HG03175 (cell line): ENCODE data around the gene OR7G2.
A peak's percentile ranks its signal among the peaks of the same experiment; 100 is the strongest.

Experiments
- ATAC-seq: cut with Tn5 transposase; IDR thresholded peaks from one replicate; pipeline ENCODE4 v1.9.1; 2021; ENCODE audit warnings: mild to moderate bottlenecking, moderate library complexity; ENCODE audit not compliant: unreplicated experiment

The OR7G2 gene

DNA sequence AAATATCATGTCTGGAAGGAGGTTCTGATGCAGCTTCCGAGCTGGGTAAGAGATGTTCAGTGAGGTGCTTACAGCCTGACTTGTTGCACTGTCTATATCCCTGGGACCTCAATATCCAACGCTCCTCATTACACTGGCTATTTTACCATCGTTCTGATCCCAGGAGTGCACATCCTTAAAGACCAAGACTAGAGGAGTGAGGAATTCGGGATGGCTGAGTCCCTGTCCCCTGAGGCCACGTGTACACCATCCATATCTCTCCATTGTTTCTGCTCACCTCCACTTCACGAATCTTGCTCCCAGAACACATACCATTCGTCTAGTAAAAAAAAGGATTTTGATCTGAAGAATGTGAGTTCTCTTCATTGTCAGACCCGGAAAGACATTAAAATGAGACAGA, at the start of gene OR7G2:
Gene OR7G2 (minus strand): TSS at position 101 of the 400 bp plus-strand sequence. CDS start 4,232 bp downstream, outside the sequence.
- no peak for ATAC-seq

DNA sequence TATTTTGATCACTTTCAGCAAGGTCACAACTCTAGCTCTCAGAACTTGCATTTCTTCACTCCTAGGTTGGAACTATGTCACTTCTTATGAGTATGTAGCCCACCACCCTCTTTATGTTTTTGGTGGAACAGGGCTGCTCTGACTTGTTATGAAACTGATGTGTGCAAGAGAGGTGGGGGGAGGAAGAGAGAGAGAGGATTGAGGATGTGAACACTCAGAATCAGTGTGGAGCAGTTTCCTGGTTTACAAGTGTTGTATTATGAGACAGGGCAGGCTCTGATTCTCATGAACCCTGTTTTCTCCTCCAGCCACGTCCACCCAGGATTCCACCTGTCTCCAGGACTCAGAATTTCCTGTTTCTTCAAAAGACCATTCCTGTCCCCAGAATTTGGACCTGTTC, 49.0 kb upstream of the OR7G2 start:
- ATAC-seq = no peak

DNA sequence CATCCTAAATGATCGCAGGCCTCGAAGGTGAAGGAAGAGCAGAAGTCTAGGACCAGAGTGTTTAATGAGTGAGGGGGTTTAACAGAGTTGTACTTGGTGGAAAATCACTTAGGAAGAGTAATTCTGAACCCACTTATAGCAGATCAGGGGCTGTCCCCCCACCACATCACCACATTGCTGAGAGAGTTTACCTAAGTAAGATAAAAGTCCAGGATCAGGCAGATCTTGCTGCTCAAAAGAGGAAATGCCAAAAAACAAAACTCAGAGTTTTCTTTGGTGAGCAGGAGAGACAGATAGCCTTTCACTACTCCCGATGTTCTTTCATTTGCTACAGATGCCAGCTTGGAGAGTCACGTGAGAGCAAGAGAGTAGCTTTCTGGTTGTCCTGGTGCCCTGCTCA, 48.3 kb upstream of the OR7G2 start:
- no peak for ATAC-seq

DNA sequence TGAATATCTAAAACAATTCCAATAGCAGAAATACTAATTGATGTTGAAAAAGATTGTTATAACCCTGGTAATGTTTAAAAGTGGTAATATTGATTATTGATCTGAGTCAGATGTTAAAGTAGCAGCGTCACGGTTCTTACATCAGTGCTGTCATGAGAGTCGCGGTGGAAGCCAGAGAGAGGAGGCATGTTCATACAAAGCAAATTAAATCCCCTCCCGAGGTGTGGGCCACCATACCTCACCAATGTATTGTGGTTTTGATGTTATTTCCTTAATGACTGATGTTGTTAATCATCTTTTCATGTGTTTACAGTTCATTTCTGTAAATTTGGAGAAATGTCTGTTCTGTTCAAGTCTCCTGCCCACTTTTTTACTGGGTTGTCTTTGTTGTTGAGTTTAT, 44.1 kb upstream of the OR7G2 start:
- ATAC-seq = no peak

DNA sequence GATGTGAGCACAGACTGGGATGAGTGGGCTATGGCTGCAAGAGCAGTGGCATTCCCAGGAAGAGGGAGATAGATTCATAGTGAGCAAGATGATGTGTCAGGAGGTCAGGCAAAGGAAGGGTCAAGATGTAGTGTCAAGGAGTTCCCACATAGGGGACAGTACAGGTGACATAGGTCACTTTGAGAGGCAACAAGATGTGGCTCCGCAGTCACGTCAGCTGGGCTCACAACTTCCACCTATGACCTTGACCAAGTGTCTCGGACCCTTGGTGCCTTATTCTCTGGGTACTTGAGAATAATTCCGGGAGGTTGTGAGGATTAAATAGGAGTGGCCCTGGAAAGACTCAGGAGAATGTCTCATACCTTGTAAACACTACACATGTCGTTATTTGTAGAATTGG, 43.4 kb upstream of the OR7G2 start:
- ATAC-seq = no peak

DNA sequence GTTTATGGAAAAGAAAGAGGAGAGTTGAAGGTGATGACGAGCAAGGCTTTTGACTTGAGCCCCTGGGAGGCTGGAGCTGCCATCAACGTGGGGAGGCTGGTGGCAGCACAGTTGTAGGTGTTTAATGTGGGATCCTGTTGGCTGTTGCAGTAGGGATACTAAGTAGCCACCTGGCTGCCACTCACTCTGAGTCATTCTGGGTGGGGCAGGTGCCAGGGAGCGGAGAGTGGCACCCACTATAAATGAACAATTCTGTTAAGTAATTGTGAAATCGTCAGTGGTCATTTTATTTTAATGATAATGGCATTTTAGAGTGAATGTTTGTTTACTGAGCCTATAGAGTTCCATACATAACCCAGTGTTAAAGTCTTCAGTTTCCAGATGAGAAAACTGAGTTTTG, 42.7 kb upstream of the OR7G2 start:
- no peak for ATAC-seq

DNA sequence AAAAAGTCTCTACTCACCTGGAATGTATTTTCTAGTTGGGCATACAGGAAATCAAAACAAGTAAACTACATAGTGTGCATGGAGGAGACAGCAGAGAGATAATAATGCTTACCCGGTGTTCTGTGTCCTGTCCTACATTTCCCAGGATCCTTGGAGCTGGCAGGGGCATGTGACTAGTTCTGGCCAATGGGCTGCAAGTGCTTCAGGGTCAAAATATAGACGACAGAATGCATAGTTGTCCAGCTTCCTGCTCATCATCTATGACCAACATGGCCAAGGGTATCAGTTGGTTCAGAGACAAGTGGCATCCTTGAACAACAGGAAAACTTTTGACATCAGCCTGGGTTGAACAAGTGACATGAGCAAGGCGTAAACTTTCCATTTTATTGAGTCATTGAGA, 41.4 kb upstream of the OR7G2 start:
- no peak for ATAC-seq

DNA sequence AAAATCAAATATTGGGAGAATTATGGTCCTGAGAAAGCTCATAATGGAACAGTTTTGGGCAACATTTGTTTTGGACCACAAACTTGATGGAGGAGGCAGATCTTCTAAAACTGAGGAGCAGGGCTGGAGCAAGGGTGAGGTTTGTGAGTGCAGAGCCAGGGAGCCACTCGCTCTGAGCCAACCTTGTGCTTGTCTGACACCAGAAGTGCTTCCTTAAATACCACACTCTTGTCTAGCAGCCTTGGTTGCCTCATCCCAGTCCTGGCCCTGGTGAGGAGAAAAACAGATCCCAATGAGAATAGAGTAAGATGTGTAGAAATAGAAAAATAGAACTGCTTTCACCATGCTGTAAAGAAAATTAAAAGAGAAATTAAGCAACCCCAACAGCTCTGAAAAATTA, 39.6 kb upstream of the OR7G2 start:
- ATAC-seq = no peak

DNA sequence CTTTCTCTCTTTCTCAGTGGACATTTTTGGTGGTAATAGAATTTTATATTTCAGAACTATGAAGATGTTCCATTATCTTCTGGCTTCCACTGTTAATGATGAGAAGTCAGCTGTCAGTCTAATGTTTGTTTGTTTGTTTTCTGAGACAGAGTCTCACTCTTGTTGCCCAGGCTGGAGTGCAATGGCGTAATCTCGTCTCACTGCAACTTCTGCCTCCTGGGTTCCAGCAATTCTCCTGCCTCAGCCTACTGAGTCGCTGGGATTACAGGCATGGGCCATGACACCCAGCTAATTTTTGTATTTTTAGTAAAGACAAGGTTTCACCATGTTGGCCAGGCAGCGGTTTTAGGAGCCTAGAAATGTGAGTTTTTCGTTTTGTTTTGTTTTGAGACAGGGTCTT, 37.6 kb upstream of the OR7G2 start:
- ATAC-seq = no peak

DNA sequence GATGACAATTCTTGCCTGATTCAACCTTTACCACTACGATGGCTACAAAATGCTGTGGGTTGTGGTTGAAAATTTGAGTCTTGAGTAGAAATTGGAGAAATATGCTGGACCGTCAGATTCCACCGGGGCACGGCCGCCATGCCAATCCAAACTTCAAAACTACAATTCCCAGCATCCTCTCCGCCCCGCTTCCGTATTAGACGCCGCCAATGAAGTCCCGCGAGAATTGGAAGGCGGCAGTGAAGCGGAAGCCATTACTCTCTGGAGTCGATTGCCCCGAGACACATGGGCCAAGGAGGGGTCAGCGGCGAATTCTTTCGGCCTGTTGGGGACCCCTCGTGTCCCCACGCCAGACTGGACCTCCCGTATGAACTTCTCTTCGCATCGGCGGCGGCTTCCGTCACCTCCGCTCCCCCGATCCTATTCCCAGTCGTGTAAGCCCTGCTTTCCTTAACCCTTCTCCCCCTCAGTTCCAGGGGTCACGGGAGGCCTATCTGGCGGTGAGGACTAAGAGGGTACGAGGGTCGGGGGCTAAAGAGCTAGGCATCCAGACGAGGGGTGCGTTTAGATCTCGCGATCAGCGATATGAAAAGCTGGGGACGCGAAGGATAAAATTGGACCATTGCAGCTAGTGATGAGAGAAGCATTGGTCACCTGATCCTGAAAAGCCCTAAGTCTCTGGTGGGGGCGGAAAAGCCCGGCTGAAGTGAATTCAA, 33.0 kb upstream of the OR7G2 start, which contains the start of gene ZNF317:
Gene ZNF317 (plus strand): TSS at position 239 of the 716 bp plus-strand sequence. CDS start 15,620 bp downstream, outside the sequence.
- peak; percentile 94 for ATAC-seq

DNA sequence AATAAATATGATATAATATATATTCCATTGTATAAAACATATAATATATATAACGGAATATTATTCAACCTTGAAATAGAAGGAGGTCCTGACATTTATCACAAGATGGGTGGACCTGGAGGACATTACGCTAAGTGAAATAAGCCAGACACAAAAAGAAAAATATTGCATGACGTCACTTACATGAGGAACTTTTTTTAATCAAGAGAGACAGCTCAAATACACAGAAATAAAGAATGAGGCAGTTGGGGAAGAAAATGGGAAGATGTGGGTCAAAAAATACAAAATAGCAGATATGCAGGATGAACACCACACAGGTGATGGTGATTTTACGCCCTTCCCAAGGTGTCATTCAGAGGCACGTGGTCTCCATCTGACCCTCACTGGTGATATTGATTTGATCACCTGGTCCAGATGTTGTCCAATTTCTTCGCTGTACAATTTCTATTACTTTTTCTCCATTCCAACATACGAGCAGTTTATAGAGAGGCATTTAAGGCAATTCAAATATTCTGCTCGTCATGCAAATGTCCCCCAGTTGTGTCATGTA, 32.4 kb upstream of the OR7G2 start:
- ATAC-seq = no peak

DNA sequence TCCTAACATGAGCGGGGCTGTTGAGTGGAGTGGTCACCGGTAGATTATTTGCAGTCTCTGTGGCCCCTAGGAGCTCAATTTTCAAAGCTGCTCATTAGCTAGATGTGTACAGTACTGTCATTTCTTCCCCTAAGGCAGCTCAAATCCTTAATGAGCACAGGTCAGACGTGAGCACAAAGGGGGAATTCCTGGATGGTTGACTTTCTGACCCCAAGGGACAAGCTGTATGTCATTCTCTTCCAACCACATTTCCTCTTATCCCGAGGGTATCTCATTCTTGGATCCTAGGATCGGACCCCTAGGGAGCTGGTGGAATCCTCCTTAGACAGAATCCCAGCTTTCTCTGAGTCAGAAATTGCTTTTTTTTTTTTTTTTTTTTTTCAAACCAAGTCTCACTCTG, 25.1 kb upstream of the OR7G2 start:
- ATAC-seq = no peak

DNA sequence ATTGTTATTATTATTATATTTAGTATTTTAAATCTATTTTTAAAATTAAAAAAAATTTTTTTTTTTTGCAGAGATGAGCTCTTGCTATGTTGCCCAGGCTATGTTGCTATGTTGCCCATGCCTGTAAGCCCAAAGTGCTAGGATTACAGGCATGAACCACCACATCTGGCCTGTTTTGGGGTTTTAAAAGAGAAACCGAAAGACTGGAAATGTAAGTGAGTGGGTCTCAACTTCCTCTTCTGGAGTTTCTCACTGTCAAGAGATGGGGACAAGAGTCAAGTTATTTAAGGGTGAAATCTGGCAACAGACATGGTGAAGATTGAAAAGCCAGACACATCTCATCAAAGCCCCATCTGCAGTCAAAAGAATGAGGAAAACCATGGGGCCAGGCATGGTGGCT, 23.7 kb upstream of the OR7G2 start:
- ATAC-seq = no peak

DNA sequence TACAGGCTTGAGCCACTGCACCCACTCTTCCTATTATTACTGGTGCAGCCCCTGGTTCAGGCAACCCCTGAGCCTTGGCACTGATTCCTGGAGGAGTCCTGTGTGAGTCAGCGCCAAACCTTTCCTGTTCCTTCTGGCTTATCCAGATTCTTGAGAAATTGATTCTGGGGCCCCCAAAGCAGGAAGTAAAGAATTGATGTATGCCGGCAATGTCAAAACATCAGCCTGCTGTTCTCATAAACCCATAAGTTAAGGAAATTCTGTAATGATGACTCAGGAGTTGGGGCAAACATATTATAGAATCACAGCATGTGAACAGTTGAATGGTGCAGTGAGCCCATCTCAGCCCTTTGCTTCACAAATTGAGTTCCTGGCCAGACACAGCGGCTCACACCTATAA, 20.9 kb upstream of the OR7G2 start:
- ATAC-seq = no peak

DNA sequence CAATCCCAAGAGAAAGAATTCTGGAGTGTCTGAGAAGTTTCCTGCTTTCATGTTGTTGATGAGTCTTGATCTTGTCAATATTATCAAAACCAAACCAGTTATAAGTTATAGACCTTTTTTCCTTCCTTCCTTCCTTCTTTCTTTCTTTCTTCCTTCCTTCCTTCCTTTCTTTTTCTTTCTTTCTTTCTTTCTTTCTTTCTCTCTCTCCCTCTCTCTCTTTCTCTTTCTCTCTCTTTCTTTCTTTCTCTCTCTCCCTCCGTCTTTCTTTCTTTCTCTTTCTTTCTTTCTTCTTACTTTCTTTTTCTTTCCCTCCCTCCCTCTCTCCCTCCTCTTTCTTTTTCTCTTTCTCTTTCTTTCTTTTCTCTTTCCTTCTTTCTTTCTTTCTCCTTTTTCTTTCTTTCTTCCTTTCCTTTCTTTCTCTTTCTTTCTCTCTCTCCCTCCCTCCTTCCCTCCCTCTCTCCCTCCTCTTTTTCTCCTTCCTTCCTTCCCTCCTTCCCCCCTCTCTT, 19.7 kb upstream of the OR7G2 start, which contains the start of gene OR7G3:
Gene OR7G3 (minus strand): TSS at position 51 of the 506 bp plus-strand sequence. CDS start 0 bp downstream, at position 51.
- ATAC-seq = no peak

DNA sequence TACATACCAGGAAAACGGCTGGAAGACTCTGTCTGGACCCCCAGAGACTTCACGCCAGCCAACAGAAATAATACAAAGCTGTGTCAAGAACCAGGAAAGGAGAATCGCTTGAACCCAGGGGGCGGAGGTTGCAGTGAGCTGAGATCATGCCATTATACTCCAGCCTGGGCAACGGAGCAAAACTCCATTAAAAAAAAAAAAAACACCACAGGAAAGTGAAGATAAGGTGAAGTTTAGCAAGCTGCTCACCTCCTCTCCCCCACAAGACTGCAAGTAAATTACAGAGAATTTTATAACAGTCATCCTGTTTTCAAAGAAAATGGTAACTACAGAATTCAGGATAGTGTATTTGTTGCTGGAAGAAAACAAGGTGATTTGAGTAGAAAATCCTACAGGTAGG, 9.3 kb upstream of the OR7G2 start:
- no peak for ATAC-seq

DNA sequence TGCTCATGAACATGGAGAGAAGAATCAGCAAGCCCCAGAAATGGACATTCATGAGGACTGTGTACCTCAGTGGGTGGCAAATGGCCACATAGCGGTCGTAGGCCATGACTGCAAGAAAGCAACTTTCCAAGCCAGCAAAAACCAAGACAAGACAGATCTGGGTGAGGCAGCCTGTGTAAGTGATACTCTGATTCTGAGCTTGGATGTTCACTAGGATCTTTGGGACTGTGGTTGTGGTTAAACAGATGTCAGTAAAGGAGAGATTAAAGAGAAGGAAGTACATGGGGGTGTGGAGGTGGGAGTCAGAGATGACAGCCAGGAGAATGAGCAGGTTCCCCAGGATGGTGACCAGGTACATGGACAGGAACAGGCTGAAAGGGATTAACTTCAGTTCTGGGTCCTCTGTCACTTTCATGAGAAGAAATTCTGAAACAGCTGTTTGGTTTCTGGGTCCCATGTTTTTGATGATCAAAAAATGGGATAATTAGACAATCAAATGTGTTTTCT, 8.1 kb upstream of the OR7G2 start, which contains the start of gene OR7G1:
Gene OR7G1 (minus strand): TSS at position 457 of the 507 bp plus-strand sequence. CDS start 0 bp downstream, at position 457.
- ATAC-seq = no peak

DNA sequence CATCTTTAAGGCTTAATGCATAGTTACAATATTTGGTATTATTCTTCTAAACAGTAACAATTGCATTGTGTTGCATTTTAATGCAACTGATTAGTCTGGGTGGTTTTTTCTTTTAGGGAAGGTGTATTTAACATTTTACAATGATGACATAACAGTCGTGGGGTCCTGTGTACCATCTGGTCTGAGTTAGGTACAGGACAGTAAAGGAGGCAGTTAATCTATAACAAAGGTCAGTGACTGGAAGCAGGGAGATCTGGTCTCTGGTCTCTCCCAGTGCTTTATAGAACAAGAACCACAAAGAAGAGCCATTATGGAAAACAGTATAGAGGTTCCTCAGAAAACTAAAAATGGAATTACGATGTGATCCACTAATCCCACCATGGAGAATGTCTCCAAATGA, 2.7 kb upstream of the OR7G2 start:
- no peak for ATAC-seq

DNA sequence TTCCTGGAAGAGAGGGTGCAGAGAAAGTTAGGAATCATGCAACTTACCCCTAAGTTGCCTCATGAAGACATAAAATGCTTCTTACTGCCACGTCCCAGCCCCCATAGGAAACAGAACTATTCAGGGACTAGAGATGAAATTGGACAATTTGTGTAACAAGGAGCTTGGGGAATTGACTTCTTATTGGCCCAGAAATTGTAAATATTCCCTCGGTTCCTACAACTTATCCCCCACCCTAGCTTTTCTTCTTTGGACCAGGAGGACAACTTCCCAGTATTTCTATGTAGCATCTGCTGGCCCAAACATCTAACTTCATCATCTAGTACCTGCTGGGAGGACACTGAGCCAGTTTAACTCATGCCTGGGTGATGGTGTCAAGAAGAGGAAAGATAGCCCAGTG, 20.5 kb downstream of the OR7G2 start, which contains the start of gene OR1M1:
Gene OR1M1 (plus strand): TSS at position 301 of the 400 bp plus-strand sequence. CDS start 6,184 bp downstream, outside the sequence.
- ATAC-seq = no peak

DNA sequence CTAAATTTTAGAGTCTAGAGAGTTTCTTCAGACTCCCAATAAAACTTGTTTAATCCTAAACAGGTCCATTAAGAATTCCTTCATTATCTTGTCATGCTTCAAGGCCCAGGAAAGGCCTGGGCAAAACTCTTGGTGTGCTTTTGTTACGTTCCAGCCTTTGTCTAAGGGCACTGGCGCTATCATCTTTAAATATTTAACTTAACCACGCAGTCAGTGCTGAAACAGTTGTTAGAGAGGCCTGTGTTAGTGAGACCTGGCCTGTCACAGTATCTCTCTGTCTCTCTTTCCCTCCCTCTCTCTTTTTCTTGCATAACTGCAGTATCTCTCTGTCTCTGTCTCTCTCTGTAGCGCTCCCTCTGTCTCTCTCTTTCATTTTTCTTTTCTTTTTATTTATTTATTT, 28.6 kb downstream of the OR7G2 start:
- ATAC-seq = no peak

DNA sequence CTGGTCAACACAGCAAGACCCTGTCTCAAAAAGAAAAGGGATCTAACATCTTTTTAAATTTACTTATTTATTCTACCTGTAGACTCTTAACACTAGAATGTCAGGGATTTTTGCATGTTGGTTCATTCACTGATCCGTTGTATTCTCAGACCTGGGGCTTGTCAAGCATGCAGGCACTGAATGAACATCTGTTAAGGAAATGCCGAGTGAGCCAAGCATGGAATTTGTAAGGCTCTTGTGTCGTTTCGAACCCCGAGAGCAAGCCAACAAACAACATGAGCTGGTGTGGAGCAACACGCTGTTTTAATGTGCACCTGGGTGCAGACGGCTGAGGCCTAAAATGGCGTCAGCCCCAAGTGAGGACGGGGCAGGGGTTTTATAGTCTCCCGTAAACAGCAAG, 30.4 kb downstream of the OR7G2 start:
- no peak for ATAC-seq
